ENCODE results near the gene CHML.

CHML gene

DNA sequence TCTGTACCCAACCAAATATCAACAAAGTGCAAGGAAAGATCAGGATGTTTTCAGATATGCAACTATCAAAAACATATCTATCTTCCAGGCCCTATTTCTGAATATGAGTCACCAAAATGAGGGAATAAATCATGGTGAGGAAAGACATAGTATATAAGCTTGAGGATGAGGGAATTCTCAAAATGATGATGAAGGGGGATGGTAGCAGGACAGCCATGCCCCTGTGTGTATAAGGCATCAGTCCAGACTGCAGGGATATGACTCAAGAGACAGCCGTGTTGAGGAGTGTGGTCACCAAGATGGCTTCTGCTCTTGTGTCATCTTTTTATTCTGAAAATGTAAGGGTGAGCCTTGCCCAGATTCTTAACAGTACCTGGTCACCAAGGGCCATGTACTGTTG is 7.5 kb upstream of the CHML start:
- TF ChIP-seq, protein P1, sequence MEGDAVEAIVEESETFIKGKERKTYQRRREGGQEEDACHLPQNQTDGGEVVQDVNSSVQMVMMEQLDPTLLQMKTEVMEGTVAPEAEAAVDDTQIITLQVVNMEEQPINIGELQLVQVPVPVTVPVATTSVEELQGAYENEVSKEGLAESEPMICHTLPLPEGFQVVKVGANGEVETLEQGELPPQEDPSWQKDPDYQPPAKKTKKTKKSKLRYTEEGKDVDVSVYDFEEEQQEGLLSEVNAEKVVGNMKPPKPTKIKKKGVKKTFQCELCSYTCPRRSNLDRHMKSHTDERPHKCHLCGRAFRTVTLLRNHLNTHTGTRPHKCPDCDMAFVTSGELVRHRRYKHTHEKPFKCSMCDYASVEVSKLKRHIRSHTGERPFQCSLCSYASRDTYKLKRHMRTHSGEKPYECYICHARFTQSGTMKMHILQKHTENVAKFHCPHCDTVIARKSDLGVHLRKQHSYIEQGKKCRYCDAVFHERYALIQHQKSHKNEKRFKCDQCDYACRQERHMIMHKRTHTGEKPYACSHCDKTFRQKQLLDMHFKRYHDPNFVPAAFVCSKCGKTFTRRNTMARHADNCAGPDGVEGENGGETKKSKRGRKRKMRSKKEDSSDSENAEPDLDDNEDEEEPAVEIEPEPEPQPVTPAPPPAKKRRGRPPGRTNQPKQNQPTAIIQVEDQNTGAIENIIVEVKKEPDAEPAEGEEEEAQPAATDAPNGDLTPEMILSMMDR (conservative IDR thresholded peaks at IDR 0.05; ENCODE audit: control insufficient read depth, insufficient read depth, low read depth, low read length): no peak
- no peak overlapping the region for H3K4me3 ChIP-seq (ENCODE audit: control insufficient read depth, low read depth, low read length)
- peak; percentile 91 for DNase-seq (ENCODE audit: low read depth)

DNA sequence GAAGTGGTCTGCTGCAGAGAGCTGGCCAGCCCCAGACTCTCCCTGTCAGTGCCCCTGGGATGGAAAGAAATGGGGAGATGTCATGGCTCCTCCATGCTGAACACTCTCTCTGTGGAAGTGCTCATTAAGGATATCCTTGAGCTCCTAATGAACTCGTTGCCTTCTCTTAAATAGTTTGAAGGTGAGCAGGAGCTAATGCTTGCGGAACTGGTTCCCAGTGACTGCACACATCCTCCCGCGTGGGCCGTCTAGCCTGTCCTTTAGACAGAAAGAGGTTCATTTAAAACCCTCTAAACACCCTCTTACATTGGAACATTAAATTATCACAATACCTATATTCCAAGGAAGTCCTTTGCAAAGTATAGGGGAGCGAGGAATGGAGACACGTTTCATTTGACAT is 6.0 kb upstream of the CHML start:
- no peak overlapping the region for H3K4me3 ChIP-seq (ENCODE audit: control insufficient read depth, low read depth, low read length)
- no peak for DNase-seq (ENCODE audit: low read depth)
- TF ChIP-seq, protein P1 (conservative IDR thresholded peaks at IDR 0.05; ENCODE audit: control insufficient read depth, insufficient read depth, low read depth, low read length): no peak

DNA sequence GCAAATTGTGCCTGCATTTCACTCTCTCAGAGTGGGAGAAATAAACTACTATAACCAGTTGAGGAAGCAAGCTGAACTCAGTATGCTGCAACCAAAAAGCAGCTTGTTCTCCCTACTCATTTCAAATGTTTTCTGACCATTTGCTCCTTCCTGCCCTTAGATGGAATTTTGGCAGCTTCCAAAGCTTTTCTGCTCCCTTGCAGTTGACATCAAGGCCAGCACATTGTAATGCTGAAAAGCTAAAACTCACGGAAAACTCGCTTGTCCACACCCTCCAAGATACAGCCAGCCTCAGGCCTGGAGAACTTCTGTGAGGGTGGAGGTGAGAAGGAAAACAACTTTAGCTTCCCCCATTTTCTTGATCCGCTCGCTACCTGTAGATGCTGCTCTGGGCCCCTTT is 5.0 kb upstream of the CHML start:
- DNase-seq (ENCODE audit: low read depth): no peak
- H3K4me3 ChIP-seq (ENCODE audit: control insufficient read depth, low read depth, low read length): no peak overlapping the region
- TF ChIP-seq, protein P1 (conservative IDR thresholded peaks at IDR 0.05; ENCODE audit: control insufficient read depth, insufficient read depth, low read depth, low read length): no peak

DNA sequence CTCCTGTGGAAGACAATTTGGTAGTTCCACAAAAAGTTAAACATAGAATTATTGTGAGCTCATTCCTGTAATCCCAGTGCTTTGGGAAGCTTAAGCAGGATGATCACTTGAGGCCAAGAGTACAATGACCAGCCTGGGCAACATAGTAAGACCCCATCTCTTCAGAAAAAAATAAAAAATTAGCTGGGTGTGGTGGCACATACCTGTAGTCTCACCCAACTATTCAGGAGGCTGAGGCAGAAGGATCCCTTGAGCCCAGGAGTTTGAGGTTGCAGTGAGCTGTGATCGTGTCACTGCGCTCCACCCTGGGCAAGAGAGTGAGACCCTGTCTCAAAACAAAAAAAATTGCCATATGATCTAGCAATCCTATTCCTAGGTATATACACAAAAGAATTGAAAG is 4.1 kb upstream of the CHML start:
- DNase-seq (ENCODE audit: low read depth): no peak
- TF ChIP-seq, protein P1 (conservative IDR thresholded peaks at IDR 0.05; ENCODE audit: control insufficient read depth, insufficient read depth, low read depth, low read length): no peak
- H3K4me3 ChIP-seq (ENCODE audit: control insufficient read depth, low read depth, low read length): no peak overlapping the region

DNA sequence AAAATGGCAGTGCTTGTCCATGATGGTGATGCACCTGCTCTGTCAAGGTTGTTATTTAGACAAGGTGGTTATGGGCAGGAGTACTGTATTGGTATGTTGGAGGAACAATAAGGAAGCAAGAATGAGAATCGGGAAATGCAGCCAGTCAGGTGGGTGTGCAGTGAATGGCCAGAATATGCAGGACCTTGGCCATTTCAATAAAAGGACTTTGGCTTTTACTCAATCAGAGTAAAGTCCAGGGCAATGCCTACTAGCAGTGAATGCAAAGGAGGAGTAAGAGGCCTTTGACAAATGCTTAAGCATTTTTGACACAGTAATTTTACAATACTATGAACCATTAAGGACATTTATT is 2.4 kb upstream of the CHML start:
- no peak for DNase-seq (ENCODE audit: low read depth)
- TF ChIP-seq, protein P1 (conservative IDR thresholded peaks at IDR 0.05; ENCODE audit: control insufficient read depth, insufficient read depth, low read depth, low read length): no peak
- no peak overlapping the region for H3K4me3 ChIP-seq (ENCODE audit: control insufficient read depth, low read depth, low read length)

DNA sequence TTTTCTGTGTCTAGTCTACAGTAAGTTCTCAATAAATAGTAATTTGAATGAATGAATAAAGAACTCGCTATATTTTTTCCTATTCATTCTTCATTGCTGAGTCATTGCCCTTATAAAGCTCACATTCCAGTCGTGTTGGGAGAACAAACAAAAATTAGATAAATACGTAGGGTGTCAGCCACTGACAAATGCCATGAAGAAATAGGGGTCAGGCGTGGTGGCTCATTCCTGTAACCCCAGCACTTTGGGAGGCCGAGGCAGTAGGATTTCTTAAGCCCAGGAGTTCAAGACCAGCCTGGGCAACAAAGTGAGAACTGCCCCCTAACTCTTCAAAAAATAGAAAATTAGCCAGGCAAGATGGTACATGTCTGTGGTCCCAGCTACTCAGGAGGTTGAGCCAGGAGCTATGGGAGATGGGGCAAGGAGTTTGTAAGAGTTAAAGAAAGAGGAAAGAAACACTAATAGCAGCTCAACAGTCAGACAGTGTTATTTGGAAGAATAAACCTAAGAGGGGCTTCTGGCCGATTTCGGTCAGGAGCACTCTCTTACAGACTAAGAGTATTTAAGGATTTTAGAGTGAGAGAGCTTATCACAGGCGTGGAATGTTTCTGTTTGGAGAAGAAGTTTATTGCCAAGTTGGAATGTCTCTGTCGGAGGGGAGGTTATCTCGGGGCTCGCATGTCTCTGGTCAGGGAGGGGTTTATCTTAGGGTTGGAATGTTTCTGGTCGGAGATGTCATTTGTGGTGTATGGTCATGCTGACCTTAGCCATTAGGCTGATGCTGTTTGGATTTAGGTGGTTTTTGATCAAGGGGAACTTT is 1.8 kb upstream of the CHML start:
- DNase-seq (ENCODE audit: low read depth): peak; percentile 63
- TF ChIP-seq, protein P1 (conservative IDR thresholded peaks at IDR 0.05; ENCODE audit: control insufficient read depth, insufficient read depth, low read depth, low read length): no peak
- H3K4me3 ChIP-seq (ENCODE audit: control insufficient read depth, low read depth, low read length): no peak overlapping the region

Data from fibroblast of mammary gland (primary cell).